Stimulated activated CD8-positive, alpha-beta memory T cell treated with anti-CD3 and anti-CD28 coated beads, Interleukin-12 subunit alpha, Interleukin-12 subunit beta, amount 100 ng/mL, for 1 hour (primary cell): ENCODE data around the gene CMSS1.
"Not testable (repeated sequence)": the region's sequence is repeated elsewhere in the genome, so short reads cannot be mapped to it uniquely, and the experiment has no call there.

ENCODE experiments used
- DNase-seq: peaks from one replicate; pipeline ENCODE4 v3.0.0-alpha.2; 2020; ENCODE audit warnings: low read depth

The CMSS1 gene

DNA sequence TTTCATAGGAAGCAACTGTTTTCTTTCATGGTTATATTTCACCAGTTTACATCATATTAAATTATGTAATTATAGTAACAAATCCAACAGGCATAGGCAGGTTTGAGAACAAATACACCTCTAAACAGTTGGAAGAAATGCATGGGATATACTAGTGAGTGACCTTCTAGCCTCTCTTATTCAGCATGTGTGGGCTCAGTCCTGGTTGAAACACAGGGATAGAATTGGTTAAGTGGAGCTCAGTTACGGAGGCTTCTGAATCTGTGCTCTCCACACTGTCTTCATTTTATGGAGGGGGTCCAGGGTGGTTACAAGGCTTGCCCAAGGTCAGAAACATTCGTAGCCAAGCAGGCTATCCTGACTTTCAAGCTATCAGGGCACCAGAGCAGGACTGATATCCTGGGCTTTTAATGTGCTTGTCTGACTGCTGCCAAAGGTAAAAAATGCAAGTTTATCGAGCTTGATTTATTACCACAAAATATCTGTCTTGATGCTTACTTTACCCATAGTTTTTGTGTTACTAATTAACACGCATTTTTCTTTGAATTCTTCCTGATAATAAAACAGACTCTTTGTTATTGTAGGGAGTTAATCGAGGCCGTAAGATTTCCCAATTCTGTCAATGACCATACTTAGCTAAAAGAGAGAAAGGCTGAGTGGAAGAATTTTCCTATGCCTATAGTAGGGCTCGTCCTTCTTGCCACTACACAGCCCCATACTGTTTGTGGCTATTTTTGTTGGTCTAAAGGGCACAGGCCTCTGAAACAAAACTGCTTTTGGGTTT is 207.1 kb downstream of the CMSS1 start:
- DNase-seq: no peak

DNA sequence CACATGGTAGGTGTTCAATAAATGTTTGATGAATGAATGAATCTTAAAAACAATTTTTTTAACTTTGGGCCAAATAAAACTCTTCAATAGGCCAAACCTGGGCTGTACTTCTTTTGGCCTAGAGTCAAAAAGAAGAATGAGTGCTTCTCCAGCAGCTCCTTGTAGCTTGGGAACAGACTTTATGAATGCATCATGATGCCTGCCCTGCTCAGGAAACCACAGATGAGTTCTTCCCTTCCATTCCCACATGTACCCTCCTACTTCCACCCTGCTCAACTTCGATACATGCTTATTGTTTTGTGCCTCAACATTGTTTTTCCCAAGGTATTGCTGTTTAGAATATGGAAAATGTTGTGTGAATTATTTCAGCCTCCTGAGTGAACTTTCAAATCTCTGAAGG is 209.7 kb downstream of the CMSS1 start:
- no peak for DNase-seq

DNA sequence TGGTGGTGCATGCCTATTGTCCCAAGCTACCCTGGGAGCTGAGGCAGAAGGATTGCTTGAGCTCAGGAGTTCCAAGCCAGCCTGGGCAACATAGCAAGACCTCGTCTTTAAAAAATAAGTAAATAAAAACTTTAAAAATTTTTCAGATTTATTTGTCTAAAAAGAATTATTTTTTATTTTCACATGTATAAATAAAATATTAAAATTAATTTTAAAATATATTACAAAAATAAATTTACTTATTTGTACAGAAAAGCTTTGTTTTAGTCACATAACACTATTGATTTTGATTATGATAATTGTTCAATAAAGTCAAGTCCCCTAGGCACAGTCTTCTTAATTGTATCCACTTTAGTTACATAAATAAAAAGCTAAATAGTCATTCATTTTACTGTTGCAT is 211.4 kb downstream of the CMSS1 start:
- no peak for DNase-seq

DNA sequence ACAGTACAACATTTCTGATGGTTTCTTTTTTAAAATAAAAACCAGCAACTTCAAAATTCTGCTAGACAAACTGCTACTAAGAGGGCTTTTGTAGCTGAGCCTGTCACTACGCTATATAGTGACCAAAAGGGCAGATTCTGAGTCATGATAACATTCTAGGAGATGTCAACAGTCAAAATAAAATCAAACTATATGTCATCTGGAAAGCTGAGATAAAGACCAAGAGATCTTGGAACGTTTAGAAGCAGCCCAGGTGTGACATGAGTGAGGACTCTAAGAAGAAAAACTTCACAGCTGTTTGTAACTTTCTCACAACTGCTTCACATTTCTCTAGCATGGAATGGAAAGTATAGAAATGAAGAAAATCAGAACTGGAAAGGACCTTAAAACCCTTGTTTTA is 212.0 kb downstream of the CMSS1 start:
- no peak for DNase-seq

DNA sequence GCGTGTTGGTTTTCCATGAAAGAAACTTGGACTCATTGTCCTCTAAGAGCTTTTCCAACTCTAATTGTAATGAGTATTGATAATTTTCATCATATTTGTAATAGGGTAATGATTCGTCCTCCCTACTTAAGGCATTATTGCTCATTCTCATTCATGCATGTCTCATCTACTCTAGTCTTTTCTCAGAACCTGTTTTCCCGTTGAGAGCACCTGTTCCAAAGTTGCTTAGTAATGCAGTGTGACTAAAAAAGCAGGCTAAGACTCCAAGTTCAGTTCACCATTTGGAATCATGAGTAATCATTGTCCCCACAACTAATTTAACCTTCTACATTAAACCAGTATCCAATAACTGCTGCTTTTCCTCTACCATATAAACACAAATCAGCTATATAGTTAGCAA is 212.7 kb downstream of the CMSS1 start:
- DNase-seq: no peak

DNA sequence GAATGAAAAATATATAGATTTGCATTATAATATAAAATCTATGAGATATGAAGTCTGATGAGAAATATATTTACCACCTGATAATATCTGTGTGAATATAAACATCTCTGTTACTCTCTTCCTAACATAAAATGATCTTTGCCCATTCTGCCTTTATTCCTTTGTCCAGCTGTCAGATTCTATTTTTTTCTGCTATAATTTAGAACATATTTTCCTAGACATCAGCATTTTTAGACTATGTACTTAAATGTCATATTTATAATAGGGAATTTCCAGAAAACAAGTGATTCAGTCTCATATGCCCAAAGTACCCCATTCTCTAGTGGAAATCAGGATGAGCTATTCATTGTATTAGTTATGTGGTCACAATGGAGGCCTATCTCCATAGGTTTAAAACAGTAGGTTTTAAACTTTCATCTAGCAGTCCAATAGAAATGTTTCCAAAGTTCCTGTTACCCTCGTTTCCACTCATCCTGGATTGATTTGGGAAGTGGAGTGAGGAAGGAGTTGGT is 213.3 kb downstream of the CMSS1 start:
- DNase-seq: no peak

DNA sequence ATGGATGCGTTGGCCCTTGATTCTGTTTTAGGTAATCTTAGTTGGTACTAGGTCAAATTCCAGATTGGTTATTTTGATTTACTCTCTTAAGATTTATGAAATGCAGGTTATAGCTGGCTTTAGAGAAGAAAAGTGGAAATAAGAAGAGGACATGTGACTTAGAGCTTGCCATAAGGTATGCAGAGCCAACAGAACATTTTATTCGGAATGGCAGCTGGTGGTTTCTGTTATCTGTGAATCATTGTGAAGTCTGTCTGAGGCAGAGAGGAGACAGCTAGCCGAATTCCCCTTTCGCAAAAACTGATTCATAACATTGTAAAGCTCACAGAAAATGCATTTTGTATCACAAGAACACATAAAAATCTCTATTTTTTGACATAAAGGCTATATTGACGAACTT is 214.6 kb downstream of the CMSS1 start:
- DNase-seq: no peak

DNA sequence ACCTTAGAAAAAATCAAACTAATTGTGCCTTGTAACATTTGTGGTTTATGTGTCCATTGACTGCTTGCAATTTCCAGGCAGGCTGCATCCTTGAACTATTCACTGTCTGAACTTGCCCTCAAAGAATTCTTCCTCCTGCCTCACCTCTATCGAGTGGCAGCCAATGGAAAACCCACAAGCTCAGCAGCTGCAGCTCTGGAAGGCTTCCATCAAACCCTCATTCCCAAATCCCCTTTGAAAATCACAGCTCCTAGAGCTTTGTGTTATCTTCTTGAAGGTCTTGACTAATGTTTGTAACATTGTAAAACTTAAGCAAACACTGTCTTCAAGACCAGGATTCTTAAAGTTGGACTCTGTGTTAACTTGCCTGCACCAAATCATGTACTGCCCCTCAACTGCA is 215.5 kb downstream of the CMSS1 start:
- no peak for DNase-seq

DNA sequence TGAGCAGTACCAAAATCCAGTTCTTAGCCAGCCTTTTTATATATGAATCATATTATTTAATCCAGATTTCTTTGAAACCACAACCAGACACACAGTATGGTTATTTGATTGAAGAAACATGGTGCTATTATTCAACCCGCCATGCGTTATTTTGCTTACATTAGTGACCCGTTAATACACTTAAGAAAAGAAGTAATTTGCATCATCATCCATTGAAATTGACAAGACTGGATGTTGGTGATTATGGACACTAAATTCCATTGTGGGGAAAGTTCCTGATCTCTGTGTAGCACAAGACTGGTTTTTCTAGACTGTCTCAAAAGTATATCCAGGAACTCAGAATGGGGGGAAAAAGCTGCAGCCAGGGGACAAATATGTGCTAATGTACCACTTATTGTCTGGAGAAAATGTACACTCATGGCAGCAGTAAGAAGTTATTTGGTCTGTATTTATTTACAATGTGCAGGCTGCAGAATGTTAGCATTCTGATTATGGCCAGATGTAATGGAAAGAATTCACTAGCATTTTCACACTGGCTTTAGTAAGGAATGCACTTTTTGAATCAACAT is 216.3 kb downstream of the CMSS1 start:
- DNase-seq: no peak

DNA sequence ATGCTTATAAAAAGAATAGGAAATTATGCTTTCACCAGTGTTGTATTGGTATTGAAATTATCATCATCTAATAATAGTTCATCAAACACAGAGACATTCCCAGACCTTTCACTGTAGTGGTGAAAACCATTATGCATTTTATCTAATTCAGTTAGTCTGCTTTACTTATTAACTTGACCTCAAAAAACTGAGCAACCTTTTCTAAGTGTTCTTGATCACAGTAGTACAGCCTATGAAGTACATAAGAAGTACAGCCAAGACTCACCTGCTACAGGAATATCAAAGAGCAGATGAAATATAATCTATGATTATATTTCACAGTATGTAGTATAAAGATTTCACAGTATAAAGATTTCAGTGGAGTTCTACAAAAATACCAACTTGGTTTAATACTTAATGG is 221.4 kb downstream of the CMSS1 start:
- no peak for DNase-seq

DNA sequence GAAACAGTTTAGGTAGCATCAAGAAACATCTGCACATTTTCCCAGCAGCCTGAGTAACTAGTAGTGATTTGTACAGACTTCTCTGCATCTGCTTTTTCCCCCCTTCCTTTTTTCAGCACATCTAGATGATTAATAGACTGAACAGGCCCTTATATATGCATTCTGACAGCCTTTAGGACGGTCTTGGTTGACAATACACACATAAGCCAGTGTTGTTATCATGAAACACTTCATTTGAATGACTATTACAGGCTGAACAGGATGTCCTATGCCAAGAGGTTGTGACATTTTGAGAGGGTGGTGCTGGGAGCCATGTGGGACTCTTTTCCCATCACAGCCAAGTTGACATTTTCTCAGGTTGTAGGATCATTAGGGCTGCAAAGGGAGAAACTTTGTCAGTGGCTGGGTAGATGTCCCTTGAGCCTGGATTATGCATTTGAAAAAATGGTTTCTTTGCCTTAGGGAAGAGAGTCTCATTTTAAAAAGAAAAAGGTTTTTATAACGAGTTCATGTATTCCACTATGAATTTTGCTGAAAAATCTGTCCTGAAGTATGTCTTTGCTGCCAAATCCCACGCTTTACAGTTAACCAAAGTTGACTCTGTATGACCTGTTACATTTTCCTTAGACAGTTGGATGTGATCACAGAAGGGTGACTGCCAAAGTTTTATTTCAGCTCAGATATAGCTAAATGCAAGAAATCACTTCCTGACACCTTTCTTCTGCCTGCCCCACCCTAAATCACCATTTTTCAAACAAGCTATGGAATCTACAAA is 223.0 kb downstream of the CMSS1 start:
- DNase-seq: no peak

DNA sequence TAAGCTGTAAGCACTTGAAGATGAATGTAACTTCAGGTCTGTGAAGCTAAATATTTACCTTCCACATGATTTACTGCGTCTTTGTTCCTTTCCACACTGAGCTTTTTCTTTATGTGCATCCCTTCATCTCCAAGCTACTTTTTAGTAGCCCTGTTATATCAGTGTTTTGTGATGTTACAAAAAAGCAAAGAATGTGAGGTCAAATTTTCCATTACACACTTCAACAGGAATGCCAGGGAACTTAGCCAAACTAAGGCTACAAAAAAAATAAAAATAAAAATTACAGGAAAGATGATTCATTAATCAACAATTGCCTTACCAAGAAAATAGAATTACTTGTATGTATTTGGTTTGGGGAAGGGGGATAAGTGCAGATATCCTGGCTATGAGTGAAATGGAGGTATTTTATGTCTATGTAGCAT is 223.7 kb downstream of the CMSS1 start:
- DNase-seq: no peak

DNA sequence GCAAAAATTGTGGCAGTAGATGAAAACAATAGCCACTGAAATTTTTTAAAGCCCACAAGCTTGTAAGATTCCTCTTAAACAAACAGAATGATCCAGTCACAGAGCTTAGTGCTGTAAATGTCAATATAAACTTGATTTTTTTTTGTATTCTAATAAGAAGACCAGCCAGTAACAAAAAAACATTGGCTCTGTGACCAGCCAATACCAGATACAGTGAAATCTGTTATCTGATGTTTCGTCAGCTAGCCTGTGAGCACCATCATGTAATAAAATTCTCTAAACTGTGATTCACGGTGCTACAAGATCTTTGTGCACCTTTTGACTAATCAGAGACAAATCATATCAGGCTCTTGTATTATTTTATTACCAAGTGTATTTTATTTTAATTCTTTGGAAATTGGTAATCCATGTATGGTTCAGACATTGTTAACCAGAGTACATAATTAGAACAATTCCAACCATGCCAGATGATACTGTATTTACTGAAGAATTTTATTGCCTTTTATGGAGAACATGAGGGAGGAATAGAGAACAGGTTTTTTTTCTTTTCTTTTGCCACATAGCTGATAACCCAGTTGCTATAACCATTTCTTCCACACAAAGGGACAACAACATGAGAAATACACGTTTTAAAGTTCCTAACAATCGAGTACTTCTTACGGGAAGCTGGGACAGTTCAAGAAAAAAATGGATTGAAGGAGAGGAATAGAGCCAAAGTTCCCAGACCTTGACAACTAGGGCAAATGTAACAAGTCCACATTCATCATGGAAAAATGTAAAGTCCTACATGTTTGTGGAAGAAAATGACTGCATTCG is 224.7 kb downstream of the CMSS1 start:
- DNase-seq: no peak

DNA sequence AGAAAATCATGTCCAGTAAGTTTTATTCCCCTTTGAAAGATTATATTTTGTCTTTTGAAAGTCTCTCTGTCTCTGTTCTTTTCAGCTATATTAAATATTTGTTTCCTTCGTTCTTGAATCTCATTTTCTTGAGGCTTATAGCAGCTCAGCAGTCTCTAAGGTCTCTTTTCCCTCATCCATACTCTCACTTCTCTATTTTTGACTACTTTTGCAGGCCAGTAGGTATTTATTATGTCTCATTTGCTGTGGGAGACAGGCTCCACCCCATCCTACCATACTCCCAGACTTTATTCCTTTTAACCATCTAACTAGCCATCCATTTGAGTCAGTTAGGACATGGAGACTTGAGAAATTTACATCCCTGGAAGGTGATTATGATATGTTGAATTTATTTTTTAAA is 225.6 kb downstream of the CMSS1 start:
- no peak for DNase-seq

DNA sequence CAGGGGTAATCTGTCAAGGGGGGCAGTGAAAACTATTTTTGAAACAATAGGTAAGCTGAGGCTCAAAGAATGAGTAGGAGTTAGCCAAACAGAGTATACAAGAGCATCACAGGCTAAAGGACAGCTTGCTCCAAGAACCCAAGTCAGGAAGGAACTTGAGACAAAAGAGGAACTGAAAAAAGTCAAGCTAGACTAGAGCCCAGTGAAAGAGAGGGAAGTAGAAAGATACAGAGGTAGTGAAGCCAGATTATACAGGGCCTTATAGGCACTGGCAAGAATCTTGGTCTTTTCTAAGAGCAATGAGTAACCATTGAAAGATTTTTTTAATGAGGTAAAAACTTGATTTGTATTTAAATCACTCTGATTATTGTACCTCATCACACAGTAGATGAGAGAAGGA is 226.7 kb downstream of the CMSS1 start:
- DNase-seq: no peak

DNA sequence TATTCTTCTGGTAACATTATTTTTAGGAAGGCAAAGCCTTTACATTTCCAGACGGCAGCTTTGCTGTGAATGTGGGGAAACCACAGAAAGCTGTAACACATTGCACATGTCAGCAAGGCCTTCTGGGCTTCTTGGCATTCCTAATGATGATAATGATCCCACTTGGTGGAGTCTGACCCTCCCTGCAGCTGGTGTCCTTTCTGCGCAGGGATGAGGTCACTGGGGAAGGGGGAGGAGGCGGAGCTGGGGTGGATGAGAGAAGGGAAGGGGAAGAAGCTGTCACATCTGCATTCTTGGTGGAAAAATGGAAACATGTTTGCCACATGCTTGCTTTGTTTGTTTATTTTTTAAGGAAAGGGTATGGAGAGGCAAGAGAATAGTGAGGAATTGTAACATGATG is 228.0 kb downstream of the CMSS1 start:
- DNase-seq: no peak

DNA sequence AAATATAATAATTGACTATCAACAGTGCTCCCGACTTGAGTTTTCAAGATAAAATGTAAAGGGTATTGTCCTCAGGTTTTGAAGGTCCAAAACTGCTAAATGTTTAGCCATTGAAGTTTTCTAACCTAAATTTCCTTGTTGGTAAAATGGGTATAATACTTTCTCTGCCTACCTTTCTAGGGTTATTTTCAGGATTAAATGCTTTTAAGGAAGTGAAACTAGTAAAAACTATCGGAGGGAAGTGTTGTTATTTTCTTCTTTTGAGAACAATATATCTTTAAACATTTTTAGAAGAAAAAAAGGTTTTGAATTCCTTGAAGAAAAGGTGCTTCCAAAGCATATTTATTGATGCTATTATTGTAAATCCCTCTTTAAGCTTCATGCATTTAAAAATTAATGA is 229.3 kb downstream of the CMSS1 start:
- no peak for DNase-seq

DNA sequence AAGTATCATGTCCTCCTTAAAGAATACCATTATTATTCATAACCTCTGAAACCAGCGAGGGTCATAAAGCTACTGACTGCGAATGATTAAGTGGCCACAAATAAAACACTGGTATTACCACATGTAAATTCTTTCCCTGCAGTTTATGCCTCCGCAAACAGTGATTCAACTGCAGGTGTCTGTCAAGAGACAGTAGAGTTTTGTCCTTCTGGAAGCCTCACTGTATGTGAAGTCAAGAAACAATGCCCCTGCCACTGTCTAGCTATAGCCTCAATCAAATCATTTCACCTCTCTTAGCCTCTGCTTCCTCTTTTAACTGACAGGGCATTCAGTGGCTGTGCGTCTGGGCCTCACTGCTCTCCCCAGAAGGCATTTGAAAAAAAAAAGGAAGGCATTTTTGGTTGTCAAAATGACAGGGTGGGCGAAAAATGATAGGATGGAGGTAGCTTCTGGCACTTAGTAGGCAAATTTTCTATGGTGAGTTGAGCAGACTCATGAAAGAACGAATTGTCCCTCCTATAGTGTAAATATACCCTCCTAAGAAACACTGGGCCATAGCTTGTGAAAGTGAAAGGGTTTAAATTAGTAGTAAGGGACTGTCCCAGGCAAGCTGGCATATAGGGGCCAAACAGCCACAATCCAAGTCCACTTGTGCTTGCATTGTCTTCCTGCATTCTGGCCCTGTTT is 229.9 kb downstream of the CMSS1 start:
- no peak for DNase-seq

DNA sequence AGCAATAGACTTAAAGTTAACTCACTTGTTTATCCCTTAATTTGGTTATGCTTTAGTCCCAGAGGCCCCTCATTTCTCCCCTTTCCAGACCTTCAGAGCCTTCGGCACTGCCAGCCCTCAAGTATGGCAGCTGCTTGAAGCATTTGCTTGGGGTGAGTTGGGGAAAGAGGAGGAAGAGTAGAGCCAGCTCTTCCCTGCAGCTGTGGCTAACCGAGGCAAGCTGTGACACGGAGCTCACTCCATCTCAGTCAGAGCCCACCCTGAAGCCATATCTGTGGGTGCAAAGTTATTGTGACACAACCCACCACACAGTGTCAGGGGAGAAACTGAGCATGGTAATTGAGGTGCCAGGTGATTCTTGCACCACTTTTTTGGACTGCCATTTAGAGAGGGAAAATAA is 230.6 kb downstream of the CMSS1 start:
- DNase-seq: no peak

DNA sequence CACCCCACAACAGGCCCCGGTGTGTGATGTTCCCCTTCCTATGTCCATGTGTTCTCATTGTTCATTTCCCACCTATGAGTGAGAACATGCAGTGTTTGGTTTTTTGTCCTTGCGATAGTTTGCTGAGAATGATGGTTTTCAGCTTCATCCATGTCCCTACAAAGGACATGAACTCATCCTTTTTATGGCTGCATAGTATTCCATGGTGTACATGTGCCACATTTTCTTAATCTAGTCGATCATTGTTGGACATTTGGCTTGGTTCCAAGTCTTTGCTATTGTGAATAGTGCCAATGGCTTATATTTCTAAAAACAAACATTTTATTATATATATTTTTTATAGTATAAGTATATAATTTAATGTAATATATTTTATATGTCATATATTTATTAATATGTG is 233.9 kb downstream of the CMSS1 start:
- not testable (repeated sequence) for DNase-seq

DNA sequence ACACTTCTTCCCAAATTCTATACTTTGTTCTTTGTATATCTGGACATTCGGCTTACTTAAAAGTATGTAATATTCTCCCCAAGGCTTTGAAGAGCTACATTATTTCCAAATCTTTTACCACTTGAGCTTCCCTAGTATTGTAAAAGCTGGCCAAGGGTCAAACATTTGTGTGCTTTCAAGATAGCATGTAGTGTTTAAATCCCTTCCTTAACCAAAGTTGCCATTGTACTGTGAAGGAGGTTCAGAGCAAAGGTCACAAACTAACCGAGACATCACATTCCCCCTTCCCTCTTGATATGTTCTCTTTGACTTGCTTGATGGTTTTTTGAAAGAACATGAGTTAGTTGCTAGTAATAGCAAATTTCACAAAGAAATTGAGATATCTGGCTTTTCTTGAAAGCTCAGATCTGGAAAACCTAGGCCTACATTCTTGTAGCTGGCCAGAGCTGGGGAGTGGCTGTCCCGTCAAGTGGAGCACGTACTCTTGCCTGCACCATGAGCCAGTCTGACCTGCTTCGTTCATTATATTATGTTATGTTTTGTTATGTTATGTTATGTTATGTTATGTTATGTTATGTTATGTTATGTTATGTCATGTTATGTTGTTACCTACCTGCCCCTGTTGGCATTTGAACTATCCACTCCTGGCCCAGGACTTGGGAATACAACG is 236.4 kb downstream of the CMSS1 start:
- no peak for DNase-seq
